OCI-LY7 (cell line): ENCODE data around the gene ANO6. TPM values are rescaled to one million over a fixed set of nuclear protein-coding genes. Genes with fewer than 3 reads are reported as not detected.

Experiments
- BruUV-seq: library from RNA; stranded (reverse); fragments of 400-500 nt; replicated peaks from 2 replicates; lab custom pipeline; 2021; lab: Mats Ljungman, UMichigan
- CTCF ChIA-PET: fragments of 300-600 bp; sonication (Branson Sonifier 250); formaldehyde crosslinking; loops from one replicate; lab custom pipeline; 2022; ENCODE audit warnings: antibody characterized with exemption; ENCODE audit not compliant: unreplicated experiment; lab: Charles Lee
- POLR2A ChIA-PET: fragments of 300-600 bp; sonication (Branson Sonifier 250); formaldehyde crosslinking; loops from one replicate; lab custom pipeline; 2022; ENCODE audit warnings: antibody characterized with exemption; lab: Charles Lee
- DNase-seq: peaks from one replicate; pipeline ENCODE4 v3.0.0-alpha.2; 2015; ENCODE audit warnings: low spot score
- H2AFZ ChIP-seq: fragments of 200-600 bp; sonication (generic), shearing (Covaris generic); 2 replicates; pipeline ENCODE4 v1.6.1; 2014; ENCODE audit warnings: mild to moderate bottlenecking, antibody characterized with exemption, low read length, moderate library complexity
- H3K27ac ChIP-seq: fragments of 200-600 bp; sonication (generic); 2 replicates; pipeline ENCODE4 v1.5.1; 2014; ENCODE audit warnings: mixed run types, low read depth, mild to moderate bottlenecking, moderate library complexity, low read length, inconsistent platforms; ENCODE audit not compliant: poor library complexity, severe bottlenecking
- H3K36me3 ChIP-seq: fragments of 200-600 bp; sonication (generic); 2 replicates; pipeline ENCODE4 v1.6.1; 2014; ENCODE audit warnings: mild to moderate bottlenecking, antibody characterized with exemption, low read length, moderate library complexity, mixed read lengths; ENCODE audit not compliant: insufficient read depth
- H3K4me1 ChIP-seq: fragments of 200-600 bp; sonication (generic); 2 replicates; pipeline ENCODE4 v1.5.1; 2014; ENCODE audit warnings: mild to moderate bottlenecking, low read length; ENCODE audit not compliant: insufficient read depth, poor library complexity, severe bottlenecking
- H3K4me2 ChIP-seq: fragments of 200-600 bp; sonication (generic); 2 replicates; pipeline ENCODE4 v1.6.1; 2014; ENCODE audit warnings: mild to moderate bottlenecking, low read length
- H3K4me3 ChIP-seq: fragments of 200-600 bp; sonication (generic); 2 replicates; pipeline ENCODE4 v1.5.1; 2014; ENCODE audit warnings: mild to moderate bottlenecking, low read depth, low read length; ENCODE audit not compliant: poor library complexity, severe bottlenecking
- H3K79me2 ChIP-seq: fragments of 200-600 bp; sonication (generic); 2 replicates; pipeline ENCODE4 v1.6.1; 2016; ENCODE audit warnings: low read depth, mild to moderate bottlenecking, low read length, moderate library complexity, mixed read lengths; ENCODE audit not compliant: insufficient read depth
- H3K9me2 ChIP-seq: fragments of 200-600 bp; sonication (generic); 2 replicates; pipeline ENCODE4 v1.6.1; 2016; ENCODE audit warnings: mild to moderate bottlenecking, low read length, mixed read lengths; ENCODE audit not compliant: insufficient read depth
- H3K9me3 ChIP-seq: fragments of 200-600 bp; sonication (generic); 2 replicates; pipeline ENCODE4 v1.6.1; 2014; ENCODE audit warnings: mild to moderate bottlenecking, mixed run types, low read length, mixed read lengths
- H4K20me1 ChIP-seq: fragments of 200-600 bp; sonication (generic); 2 replicates; pipeline ENCODE4 v1.6.1; 2014; ENCODE audit warnings: mild to moderate bottlenecking, antibody characterized with exemption, low read length, moderate library complexity, mixed read lengths; ENCODE audit not compliant: insufficient read depth
- CTCF ChIP-seq: fragments of 200-600 bp; sonication (generic); conservative IDR thresholded peaks from 2 replicates; pipeline ENCODE4 v1.5.1; 2014; ENCODE audit warnings: mild to moderate bottlenecking, antibody characterized with exemption, low read length, moderate library complexity, mixed read lengths
- EZH2phosphoT487 ChIP-seq: fragments of 200-600 bp; sonication (generic); IDR thresholded peaks from 2 replicates; pipeline ENCODE4 v1.6.1; 2018; ENCODE audit warnings: low read depth, borderline replicate concordance, mild to moderate bottlenecking, mixed run types, antibody characterized with exemption, low read length, moderate library complexity, mixed read lengths
- intact Hi-C: fragments of 100-400 bp; cut with micrococcal nuclease; formaldehyde crosslinking; loops from one replicate; pipeline ENCODE4 v1.10.0; 2022; ENCODE audit not compliant: unreplicated experiment
- total RNA-seq, 2 experiments: library from RNA; depleted of rRNA in 1 of 2; stranded (reverse); fragments of >200 nt in 1 of 2; shearing (Covaris generic) in 1 of 2; gene quantifications; 2 replicates each; pipeline ENCODE4 v1.2.3, GENCODE V29; 2014 to 2022

The ANO6 gene
- total RNA-seq, 2 experiments from 2014 or later = 15.0 to 17.7 TPM

DNA sequence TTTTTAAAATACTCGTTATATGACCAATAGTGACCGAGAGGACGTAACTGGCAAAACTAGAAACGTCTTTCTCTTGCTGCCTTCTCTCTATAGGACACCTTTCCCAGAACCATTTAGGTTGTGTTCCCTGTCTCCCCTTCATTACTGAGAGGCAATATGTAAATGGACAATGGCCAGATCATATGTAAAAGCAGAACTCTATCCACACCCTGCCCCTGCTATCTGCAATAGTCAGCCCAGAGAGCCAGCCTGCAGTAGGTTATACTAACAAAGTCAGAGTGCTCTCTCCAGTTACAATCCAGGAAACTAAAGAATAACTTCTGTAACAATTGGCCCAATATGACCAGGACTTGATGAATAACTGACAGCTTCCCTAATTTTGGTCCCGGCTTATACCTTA, 216.8 kb downstream of the ANO6 start:
- Histone ChIP-seq H3K4me3 (no peak overlapping the region), H4K20me1 (no peaks in the 10 kb centered on the region), H3K79me2 (no peaks in the 10 kb centered on the region), H3K4me1 (no peaks in the 10 kb centered on the region), H3K27ac (no peak overlapping the region), H3K36me3 (no peaks in the 10 kb centered on the region), H3K9me2 (no peaks in the 10 kb centered on the region), H3K4me2 (no peak overlapping the region), H3K9me3 (no peaks in the 10 kb centered on the region), H2AFZ (no peak overlapping the region)
- BruUV-seq = no TSS peak
- intact Hi-C loops = no loop called here
- ChIA-PET POLR2A (interaction anchor here (0.6 kb wide), 1 partner anchor 1566 kb away, joined by 3 read pairs; no protein-coding TSS in a partner anchor), CTCF (no interaction called here)
- no peak for DNase-seq
- TF ChIP-seq EZH2phosphoT487 (no peak), CTCF (no peak)

GRCh38 chr12:45433441-45433868, 217.6 kb downstream of the ANO6 start:
- CTCF ChIA-PET = no interaction called here
- Histone ChIP-seq H3K4me3 (no peak overlapping the region), H3K79me2 (no peaks in the 10 kb centered on the region), H2AFZ (no peak overlapping the region), H4K20me1 (no peaks in the 10 kb centered on the region), H3K4me2 (no peak overlapping the region), H3K4me1 (no peaks in the 10 kb centered on the region), H3K36me3 (no peaks in the 10 kb centered on the region), H3K9me2 (no peaks in the 10 kb centered on the region), H3K9me3 (no peaks in the 10 kb centered on the region), H3K27ac (no peak overlapping the region)
- TF ChIP-seq EZH2phosphoT487 (no peak), CTCF (no peak)
- intact Hi-C loops = no loop called here
- BruUV-seq = no TSS peak
- DNase-seq = no peak
- POLR2A ChIA-PET = interaction anchor here (0.6 to 0.9 kb wide), 2 partner anchors 29 to 1565 kb away, joined by 3 to 4 read pairs; no protein-coding TSS in a partner anchor

DNA sequence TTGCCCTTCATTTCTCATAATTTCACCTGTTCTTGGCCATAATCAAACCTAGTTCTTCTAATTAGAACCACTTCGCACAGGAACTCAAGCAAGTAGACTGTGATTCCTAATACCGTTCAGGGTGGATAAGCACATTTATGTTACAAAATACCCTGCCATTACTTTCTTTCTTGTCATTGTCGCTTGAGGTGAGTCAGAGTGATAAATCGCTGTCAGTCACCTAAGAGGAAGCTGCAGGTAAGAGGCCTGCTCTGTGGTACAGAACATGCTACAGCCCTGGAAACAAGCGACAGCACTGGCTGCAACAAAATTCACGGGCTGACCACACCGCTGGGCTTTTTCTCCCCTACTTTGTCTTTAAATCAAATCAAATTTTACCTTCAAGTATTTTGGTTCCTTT, 218.2 kb downstream of the ANO6 start:
- Histone ChIP-seq H3K9me2 (no peaks in the 10 kb centered on the region), H4K20me1 (no peaks in the 10 kb centered on the region), H3K36me3 (no peaks in the 10 kb centered on the region), H3K79me2 (no peaks in the 10 kb centered on the region), H2AFZ (no peak overlapping the region), H3K4me1 (no peaks in the 10 kb centered on the region), H3K27ac (no peak overlapping the region), H3K4me3 (no peak overlapping the region), H3K4me2 (no peak overlapping the region), H3K9me3 (no peaks in the 10 kb centered on the region)
- intact Hi-C loops = no loop called here
- no TSS peak for BruUV-seq
- DNase-seq = no peak
- no peak for TF ChIP-seq CTCF
- no peak for TF ChIP-seq EZH2phosphoT487
- ChIA-PET POLR2A (no interaction called here), CTCF (no interaction called here)
